SJSA1 (cell line): ENCODE measurements around the gene GSDMA. TPM values are rescaled to one million over a fixed set of nuclear protein-coding genes. Genes with fewer than 3 reads are reported as not detected.

ENCODE experiments used
- DNase-seq, 2 experiments: peaks; one replicate each; pipeline ENCODE4 v3.0.0-alpha.2; 2015 to 2020; ENCODE audit warnings: low spot score in 2 of 2, low read depth in 1 of 2
- H3K27ac ChIP-seq: fragments of 250-450 bp; sonication (Bioruptor Pico); 2 replicates; pipeline ENCODE4 v1.5.1; 2020; ENCODE audit warnings: mild to moderate bottlenecking, moderate library complexity
- H3K27me3 ChIP-seq: fragments of 250-450 bp; sonication (Bioruptor Pico); replicated peaks from 2 replicates; pipeline ENCODE4 v1.5.1; 2020; ENCODE audit warnings: mild to moderate bottlenecking, moderate library complexity
- H3K36me3 ChIP-seq: fragments of 250-450 bp; sonication (Bioruptor Pico); 2 replicates; pipeline ENCODE4 v1.5.1; 2020; ENCODE audit warnings: mild to moderate bottlenecking
- H3K4me1 ChIP-seq: fragments of 250-450 bp; sonication (Bioruptor Pico); replicated peaks from 2 replicates; pipeline ENCODE4 v1.6.1; 2021; ENCODE audit warnings: mild to moderate bottlenecking
- H3K4me3 ChIP-seq: fragments of 250-450 bp; sonication (Bioruptor Pico); 2 replicates; pipeline ENCODE4 v1.5.1; 2020; ENCODE audit warnings: mild to moderate bottlenecking
- H3K9me3 ChIP-seq: fragments of 250-450 bp; sonication (Bioruptor Pico); replicated peaks from 2 replicates; pipeline ENCODE4 v1.5.1; 2020; ENCODE audit warnings: mild to moderate bottlenecking
- total RNA-seq: library from RNA; depleted of rRNA; stranded (reverse); fragments of >200 nt; shearing (Covaris generic); gene quantifications from 2 replicates; pipeline ENCODE4 v1.2.3, GENCODE V29; 2014

The GSDMA gene
- total RNA-seq, 1 experiment from 2014 or later: not detected

GRCh38 chr17:39926135-39926587 is 36.6 kb upstream of the GSDMA start:
- Histone ChIP-seq H3K4me1 (peaks cover 38% of the 10 kb centered on the region), H3K9me3 (no peaks in the 10 kb centered on the region), H3K27me3 (no peaks in the 10 kb centered on the region), H3K4me3 (peak overlapping the region; percentile 53; the same call in 1 of the 2 replicates), H3K36me3 (peaks cover 28% of the 10 kb centered on the region), H3K27ac (no peak overlapping the region)
- no peak for DNase-seq

GRCh38 chr17:39926588-39927100 is 36.2 kb upstream of the GSDMA start:
- no peak overlapping the region for H3K27ac ChIP-seq
- H3K36me3 ChIP-seq: peaks cover 27% of the 10 kb centered on the region
- H3K4me3 ChIP-seq: peak overlapping the region; percentile 53
- H3K4me1 ChIP-seq: peaks cover 38% of the 10 kb centered on the region
- H3K27me3 ChIP-seq: no peaks in the 10 kb centered on the region
- peak in 1 of 2 experiments; percentile 22 for DNase-seq
- no peaks in the 10 kb centered on the region for H3K9me3 ChIP-seq

GRCh38 chr17:39927101-39927928 is 35.5 kb upstream of the GSDMA start, which contains the start of the genes LRRC3C and ORMDL3:
TSS of gene LRRC3C (plus strand) at chr17:39927732. CDS start at chr17:39941524, 13,792 bp downstream.
TSS of gene ORMDL3 (minus strand) at chr17:39927601. CDS start at chr17:39924203, 3,398 bp downstream.
- no peaks in the 10 kb centered on the region for H3K9me3 ChIP-seq
- H3K27ac ChIP-seq: peak within 1 kb of the TSS; percentile 89
- peaks cover 20% of the 10 kb centered on the region for H3K36me3 ChIP-seq
- no peaks in the 10 kb centered on the region for H3K27me3 ChIP-seq
- peak within 1 kb of the TSS; percentile 53 for H3K4me3 ChIP-seq
- peaks cover 38% of the 10 kb centered on the region for H3K4me1 ChIP-seq
- peak; percentile 89 to 94 for DNase-seq

GRCh38 chr17:39927929-39928857 is 34.6 kb upstream of the GSDMA start:
- peak overlapping the region; percentile 89 for H3K27ac ChIP-seq
- H3K4me1 ChIP-seq: peaks cover 38% of the 10 kb centered on the region
- peak overlapping the region; percentile 53 for H3K4me3 ChIP-seq
- no peaks in the 10 kb centered on the region for H3K27me3 ChIP-seq
- peaks cover 11% of the 10 kb centered on the region for H3K36me3 ChIP-seq
- peak in 1 of 2 experiments; percentile 18 for DNase-seq
- no peaks in the 10 kb centered on the region for H3K9me3 ChIP-seq

GRCh38 chr17:39928858-39929645 is 33.8 kb upstream of the GSDMA start:
- Histone ChIP-seq H3K27me3 (no peaks in the 10 kb centered on the region), H3K9me3 (no peaks in the 10 kb centered on the region), H3K4me3 (no peak overlapping the region), H3K4me1 (peaks cover 35% of the 10 kb centered on the region), H3K27ac (peak overlapping the region; percentile 89), H3K36me3 (peaks cover 3% of the 10 kb centered on the region)
- peak in 1 of 2 experiments; percentile 85 for DNase-seq

GRCh38 chr17:39929646-39930407 is 33.0 kb upstream of the GSDMA start:
- Histone ChIP-seq H3K4me3 (no peak overlapping the region), H3K27ac (peak overlapping the region; percentile 89), H3K36me3 (no peaks in the 10 kb centered on the region), H3K9me3 (no peaks in the 10 kb centered on the region), H3K4me1 (peaks cover 30% of the 10 kb centered on the region), H3K27me3 (no peaks in the 10 kb centered on the region)
- DNase-seq: peak; percentile 63 to 75

- no peaks in the 10 kb centered on the region for H3K9me3 ChIP-seq
- H3K36me3 ChIP-seq: no peaks in the 10 kb centered on the region
- H3K4me3 ChIP-seq: no peak overlapping the region
- H3K27ac ChIP-seq: no peak overlapping the region
- no peaks in the 10 kb centered on the region for H3K27me3 ChIP-seq
- no peak for DNase-seq
- H3K4me1 ChIP-seq: peaks cover 11% of the 10 kb centered on the region
Observed at GRCh38 chr17:39933912-39934311, 28.9 kb upstream of the GSDMA start.

GRCh38 chr17:39934324-39934723 is 28.5 kb upstream of the GSDMA start:
- DNase-seq: no peak
- no peaks in the 10 kb centered on the region for H3K27me3 ChIP-seq
- peaks cover 10% of the 10 kb centered on the region for H3K4me1 ChIP-seq
- H3K27ac ChIP-seq: no peak overlapping the region
- no peak overlapping the region for H3K4me3 ChIP-seq
- no peaks in the 10 kb centered on the region for H3K9me3 ChIP-seq
- no peaks in the 10 kb centered on the region for H3K36me3 ChIP-seq

GRCh38 chr17:39935909-39936308 is 26.9 kb upstream of the GSDMA start:
- no peak overlapping the region for H3K27ac ChIP-seq
- H3K9me3 ChIP-seq: no peaks in the 10 kb centered on the region
- no peak for DNase-seq
- H3K27me3 ChIP-seq: no peaks in the 10 kb centered on the region
- no peaks in the 10 kb centered on the region for H3K36me3 ChIP-seq
- no peak overlapping the region for H3K4me3 ChIP-seq
- H3K4me1 ChIP-seq: peaks cover 10% of the 10 kb centered on the region

GRCh38 chr17:39937447-39937846 is 25.4 kb upstream of the GSDMA start:
- Histone ChIP-seq H3K4me3 (no peak overlapping the region), H3K4me1 (peaks cover 10% of the 10 kb centered on the region), H3K9me3 (no peaks in the 10 kb centered on the region), H3K27ac (no peak overlapping the region), H3K36me3 (no peaks in the 10 kb centered on the region), H3K27me3 (no peaks in the 10 kb centered on the region)
- no peak for DNase-seq

GRCh38 chr17:39938140-39938869 is 24.5 kb upstream of the GSDMA start:
- no peak for DNase-seq
- Histone ChIP-seq H3K4me3 (no peak overlapping the region), H3K4me1 (peaks cover 10% of the 10 kb centered on the region), H3K9me3 (no peaks in the 10 kb centered on the region), H3K36me3 (no peaks in the 10 kb centered on the region), H3K27ac (no peak overlapping the region), H3K27me3 (no peaks in the 10 kb centered on the region)

- Histone ChIP-seq H3K4me1 (peaks cover 10% of the 10 kb centered on the region), H3K9me3 (no peaks in the 10 kb centered on the region), H3K4me3 (no peak overlapping the region), H3K27ac (no peak overlapping the region), H3K27me3 (no peaks in the 10 kb centered on the region), H3K36me3 (no peaks in the 10 kb centered on the region)
- DNase-seq: no peak
Observed at GRCh38 chr17:39939106-39939505, 23.7 kb upstream of the GSDMA start.
